ENCODE measurements around the gene ZDHHC3. TPM values are rescaled to one million over a fixed set of nuclear protein-coding genes. Genes with fewer than 3 reads are reported as not detected.

Gene ZDHHC3
- total RNA-seq, 1 donor from 2014 or later, result 41.2 TPM

- no peak for TF ChIP-seq CTCF (IDR thresholded peaks at IDR 0.05)
- TF ChIP-seq EZH2phosphoT487 (IDR thresholded peaks at IDR 0.05), result no peak
- TF ChIP-seq EZH2 (IDR thresholded peaks at IDR 0.05), result no peak
- H3K27ac Mint-ChIP-seq, result no peak overlapping the region
- H3K4me3 Mint-ChIP-seq, result no peak overlapping the region
- H3K9me3 Mint-ChIP-seq, result no peaks in the 10 kb centered on the region
- no peaks in the 10 kb centered on the region for H3K27me3 Mint-ChIP-seq (ENCODE audit: insufficient read depth, low read depth)
- no peak for DNase-seq (ENCODE audit: low spot score)
- peaks cover 27% of the 10 kb centered on the region for H4K20me1 ChIP-seq (ENCODE audit: low read depth)
- no peaks in the 10 kb centered on the region for H3K27me3 ChIP-seq
- H3K36me3 ChIP-seq, result no peaks in the 10 kb centered on the region
- H3K9me3 ChIP-seq (ENCODE audit: low read depth), result no peaks in the 10 kb centered on the region
- no peaks in the 10 kb centered on the region for H3K4me1 Mint-ChIP-seq
- no peak overlapping the region for H2AFZ ChIP-seq (replicated peaks)
- no peaks in the 10 kb centered on the region for H3K4me1 ChIP-seq
- H3F3A ChIP-seq (ENCODE audit: low read depth), result no peaks in the 10 kb centered on the region
- peaks cover 33% of the 10 kb centered on the region for H3K79me2 ChIP-seq (ENCODE audit: low read depth)
- H3K4me3 ChIP-seq, result no peak overlapping the region
- peaks cover 3% of the 10 kb centered on the region for H3K36me3 Mint-ChIP-seq
- no peak overlapping the region for H3K9ac ChIP-seq
- no peak overlapping the region for H3K4me2 ChIP-seq
- no peak overlapping the region for H3K27ac ChIP-seq
Observed at GRCh38 chr3:44958386-44958785, 17.6 kb downstream of the ZDHHC3 start.

- Histone ChIP-seq H3K9me3 (ENCODE audit: low read depth) (no peaks in the 10 kb centered on the region), H3K4me3 (no peak overlapping the region), H3K27ac (no peak overlapping the region), H4K20me1 (ENCODE audit: low read depth) (peaks cover 25% of the 10 kb centered on the region), H3K4me1 (no peaks in the 10 kb centered on the region), H3K9ac (no peak overlapping the region), H3K4me2 (no peak overlapping the region), H3K79me2 (ENCODE audit: low read depth) (peaks cover 29% of the 10 kb centered on the region), H3K36me3 (no peaks in the 10 kb centered on the region), H3F3A (ENCODE audit: low read depth) (no peaks in the 10 kb centered on the region), H2AFZ (replicated peaks) (no peak overlapping the region), H3K27me3 (no peaks in the 10 kb centered on the region)
- Mint-ChIP-seq H3K4me1 (no peaks in the 10 kb centered on the region), H3K4me3 (no peak overlapping the region), H3K27me3 (ENCODE audit: insufficient read depth, low read depth) (no peaks in the 10 kb centered on the region), H3K9me3 (no peaks in the 10 kb centered on the region), H3K36me3 (peaks cover 3% of the 10 kb centered on the region), H3K27ac (no peak overlapping the region)
- no peak for DNase-seq (ENCODE audit: low spot score)
- TF ChIP-seq EZH2phosphoT487 (IDR thresholded peaks at IDR 0.05) (no peak), CTCF (IDR thresholded peaks at IDR 0.05) (no peak), EZH2 (IDR thresholded peaks at IDR 0.05) (no peak)
Observed at GRCh38 chr3:44957986-44958385, 18.0 kb downstream of the ZDHHC3 start.

- no peak overlapping the region for H3K4me3 ChIP-seq
- H3K9me3 ChIP-seq (ENCODE audit: low read depth), result no peaks in the 10 kb centered on the region
- no peak overlapping the region for H2AFZ ChIP-seq (replicated peaks)
- DNase-seq (ENCODE audit: low spot score), result no peak
- Mint-ChIP-seq H3K4me3 (no peak overlapping the region), H3K36me3 (peaks cover 5% of the 10 kb centered on the region), H3K27me3 (ENCODE audit: insufficient read depth, low read depth) (no peaks in the 10 kb centered on the region), H3K4me1 (peaks cover under 1% of the 10 kb centered on the region), H3K9me3 (no peaks in the 10 kb centered on the region), H3K27ac (no peak overlapping the region)
- peaks cover 4% of the 10 kb centered on the region for H3K4me1 ChIP-seq
- H3K9ac ChIP-seq, result no peak overlapping the region
- H4K20me1 ChIP-seq (ENCODE audit: low read depth), result peaks cover 22% of the 10 kb centered on the region
- no peak overlapping the region for H3K27ac ChIP-seq
- H3K79me2 ChIP-seq (ENCODE audit: low read depth), result peaks cover 11% of the 10 kb centered on the region
- no peak overlapping the region for H3K4me2 ChIP-seq
- TF ChIP-seq EZH2phosphoT487 (IDR thresholded peaks at IDR 0.05) (no peak), CTCF (IDR thresholded peaks at IDR 0.05) (no peak), EZH2 (IDR thresholded peaks at IDR 0.05) (no peak)
- peaks cover 7% of the 10 kb centered on the region for H3F3A ChIP-seq (ENCODE audit: low read depth)
- no peaks in the 10 kb centered on the region for H3K27me3 ChIP-seq
- no peaks in the 10 kb centered on the region for H3K36me3 ChIP-seq
Observed at GRCh38 chr3:44955917-44956316, 20.1 kb downstream of the ZDHHC3 start.

Data from neural progenitor cell (in vitro differentiated cells).